HUDEP-2 (cell line): ENCODE data around the gene CBLIF.
"Not testable (repeated sequence)": the region's sequence is repeated elsewhere in the genome, so short reads cannot be mapped to it uniquely, and the experiment has no call there.

ENCODE experiments used
- DNase-seq, 76 experiments: peaks; one replicate each; lab custom pipeline; 2025; ENCODE audit not compliant: unreplicated experiment in 76 of 76; lab: John Stamatoyannopoulos, UW

The CBLIF gene

DNA sequence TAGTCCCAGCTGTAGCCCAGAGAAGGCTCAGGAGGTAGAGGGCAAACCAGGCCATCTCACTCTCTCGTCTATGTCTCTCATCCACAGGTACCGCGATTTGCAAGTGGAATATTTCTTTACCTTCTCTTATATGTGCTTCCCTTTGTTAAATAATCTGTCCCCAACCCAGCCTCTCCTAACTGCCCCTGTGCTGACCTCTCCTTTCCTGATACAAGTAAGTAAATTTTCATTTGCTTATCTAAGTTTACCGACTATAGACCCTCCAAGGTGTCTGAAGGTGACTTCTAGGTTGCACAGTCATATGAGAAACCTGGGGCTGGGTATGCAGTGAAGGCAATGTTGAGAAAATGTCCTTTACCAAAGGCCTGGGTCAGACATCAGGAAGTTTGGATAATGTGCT lies at the start of gene CBLIF:
TSS of gene CBLIF (minus strand) at position 101 of the 400 bp plus-strand sequence. CDS start at position 55, 46 bp downstream.
- no peak for DNase-seq

DNA sequence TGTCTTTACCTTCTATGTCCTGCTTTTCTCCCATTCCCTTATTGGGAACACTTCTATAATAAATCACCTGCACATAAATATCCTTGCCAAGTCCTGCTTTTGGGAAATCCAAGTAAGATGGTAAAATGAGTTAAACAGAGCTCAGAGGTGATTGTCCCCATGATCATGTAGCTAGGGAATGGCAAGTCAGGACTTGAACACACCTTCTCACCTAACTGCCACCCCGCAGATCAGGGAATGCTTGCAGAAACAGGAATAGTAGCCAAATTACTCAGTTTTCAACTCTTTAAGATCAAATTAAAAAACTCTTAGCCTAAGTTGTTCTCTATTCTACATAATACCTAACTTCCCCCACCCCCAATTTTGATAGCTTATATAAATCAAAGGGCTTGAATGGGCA lies 49.3 kb upstream of the CBLIF start:
- DNase-seq, result no peak

DNA sequence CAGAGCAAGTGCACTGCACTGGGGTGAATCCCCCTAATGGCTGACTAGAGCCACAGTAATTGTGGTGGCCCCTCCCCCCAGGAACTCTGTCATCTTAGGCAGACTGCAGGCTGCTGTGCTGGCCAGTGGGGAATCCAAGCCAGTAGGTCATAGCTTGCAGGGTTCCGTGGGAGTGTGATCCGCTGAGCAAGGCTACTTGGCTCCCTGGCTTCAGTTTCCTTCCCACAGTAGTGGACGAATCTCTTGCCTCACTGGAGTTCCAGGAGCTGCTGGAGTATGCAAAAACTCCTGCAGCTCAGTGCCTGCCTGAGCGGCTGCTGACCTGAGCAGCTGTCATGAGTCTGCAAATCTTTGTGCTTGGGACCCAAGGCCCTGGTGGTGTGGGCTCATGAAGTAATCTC lies 46.5 kb upstream of the CBLIF start:
- no peak for DNase-seq

DNA sequence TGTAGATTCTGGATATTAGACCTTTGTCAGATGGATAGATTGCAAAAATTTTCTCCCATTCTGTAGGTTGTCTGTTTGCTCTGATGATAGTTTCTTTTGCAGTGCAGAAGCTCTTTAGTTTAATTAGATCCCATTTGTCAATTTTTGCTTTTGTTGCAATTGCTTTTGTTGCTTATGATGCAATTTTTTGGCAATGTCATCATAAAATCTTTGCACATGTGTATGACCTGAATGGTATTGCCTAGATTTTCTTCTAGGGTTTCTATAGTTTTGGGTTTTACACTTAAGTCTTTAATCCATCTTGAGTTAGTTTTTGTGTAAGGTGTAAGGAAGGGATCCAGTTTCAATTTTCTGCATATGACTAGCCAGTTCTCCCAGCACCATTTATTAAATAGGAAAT lies 41.9 kb upstream of the CBLIF start:
- not testable (repeated sequence) for DNase-seq

DNA sequence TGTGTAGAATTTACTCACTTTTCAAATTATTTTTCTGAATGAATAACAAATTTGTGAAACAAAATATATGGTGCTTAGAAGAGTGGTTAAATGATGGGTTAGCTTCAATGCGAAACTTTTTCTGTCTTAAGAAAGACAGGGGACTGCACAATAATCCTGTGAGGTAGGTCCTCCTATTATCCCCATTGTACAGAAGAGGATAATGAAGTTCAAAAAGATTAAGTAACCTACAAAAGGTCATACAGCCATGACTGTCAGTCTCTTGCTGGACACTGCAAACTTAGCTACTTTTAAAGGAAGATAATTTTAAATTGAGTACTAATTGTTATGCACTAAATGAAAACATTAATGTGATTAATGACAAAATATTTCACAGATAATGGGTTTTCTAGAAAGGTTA lies 38.3 kb upstream of the CBLIF start:
- no peak for DNase-seq

DNA sequence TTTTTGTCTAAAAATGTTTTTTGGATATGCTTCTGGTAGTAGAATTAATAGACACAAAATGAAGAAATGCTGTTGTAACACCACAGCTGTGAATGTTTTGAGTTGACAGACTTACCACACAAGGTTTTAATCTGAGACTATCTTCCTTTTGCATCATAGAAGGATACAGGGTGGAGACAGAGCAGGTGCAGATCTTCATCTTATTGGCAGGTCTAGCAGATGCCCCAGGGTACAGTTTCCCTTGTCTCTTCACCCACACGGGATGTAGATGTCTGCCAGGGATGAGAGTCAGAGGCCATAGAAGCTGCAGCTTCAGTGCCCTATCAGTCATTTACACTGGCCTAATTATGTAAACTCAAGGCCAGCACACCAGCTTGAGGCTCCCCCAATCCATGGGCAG lies 34.3 kb upstream of the CBLIF start:
- no peak for DNase-seq

DNA sequence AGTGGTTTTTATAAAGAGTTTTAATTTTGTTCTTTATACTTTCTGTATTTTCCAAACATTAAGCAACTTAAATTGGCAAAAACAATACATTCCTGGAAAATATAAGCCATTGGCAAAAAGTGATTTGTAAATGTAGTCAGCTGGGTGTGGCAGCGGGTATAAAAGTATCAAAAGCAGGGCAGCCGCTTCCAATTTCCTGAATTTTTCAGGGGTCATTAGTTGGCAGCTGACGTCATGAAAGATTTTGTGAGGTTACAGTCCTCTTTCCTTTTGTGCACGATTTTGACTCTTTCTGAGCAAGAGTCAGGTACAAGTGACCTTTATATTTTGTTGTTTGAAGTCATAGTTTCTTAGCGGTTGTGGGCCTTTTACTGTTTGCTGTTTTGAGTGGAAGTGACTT lies 33.3 kb upstream of the CBLIF start, which contains the start of gene OOSP3:
TSS of gene OOSP3 (plus strand) at position 208 of the 400 bp plus-strand sequence. CDS start at position 235, 27 bp downstream.
- DNase-seq, result no peak

DNA sequence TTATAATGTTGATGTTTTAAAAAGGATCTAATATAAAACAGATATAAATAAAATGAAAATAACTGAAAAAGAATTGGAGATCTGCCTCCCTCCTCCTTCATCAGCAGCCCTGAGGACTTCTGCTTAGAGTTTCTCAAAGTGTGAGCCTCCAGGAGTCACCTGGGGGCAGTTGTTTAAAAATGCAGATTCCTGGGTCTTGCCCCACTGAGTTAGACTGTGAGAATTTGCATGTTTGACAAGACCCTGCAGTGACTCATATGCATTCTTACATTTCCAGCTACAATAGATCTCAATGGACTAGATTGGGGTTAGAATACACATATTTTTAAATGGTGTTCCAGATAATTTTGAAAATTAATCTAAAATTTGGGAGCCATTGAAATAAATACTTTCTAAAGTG lies 32.5 kb upstream of the CBLIF start:
- no peak for DNase-seq

DNA sequence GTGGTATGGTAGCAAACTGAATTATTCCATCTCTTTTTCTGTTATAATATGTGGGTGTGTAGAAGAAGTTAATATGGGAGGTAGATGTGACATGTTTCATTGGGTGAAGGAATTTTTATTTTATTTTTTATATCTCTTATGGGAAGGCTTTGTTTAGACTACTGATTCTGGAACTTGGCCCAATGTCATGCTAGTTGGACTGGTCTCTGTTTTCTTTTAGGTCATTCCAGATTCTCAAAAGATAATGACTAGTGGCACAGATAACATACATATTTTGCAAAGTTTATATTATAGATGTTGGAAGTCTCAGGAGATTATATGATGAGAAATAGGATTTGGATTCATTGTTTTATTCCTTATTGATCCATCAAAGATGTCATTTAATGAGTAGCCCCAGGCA lies 32.0 kb upstream of the CBLIF start:
- DNase-seq, result no peak

DNA sequence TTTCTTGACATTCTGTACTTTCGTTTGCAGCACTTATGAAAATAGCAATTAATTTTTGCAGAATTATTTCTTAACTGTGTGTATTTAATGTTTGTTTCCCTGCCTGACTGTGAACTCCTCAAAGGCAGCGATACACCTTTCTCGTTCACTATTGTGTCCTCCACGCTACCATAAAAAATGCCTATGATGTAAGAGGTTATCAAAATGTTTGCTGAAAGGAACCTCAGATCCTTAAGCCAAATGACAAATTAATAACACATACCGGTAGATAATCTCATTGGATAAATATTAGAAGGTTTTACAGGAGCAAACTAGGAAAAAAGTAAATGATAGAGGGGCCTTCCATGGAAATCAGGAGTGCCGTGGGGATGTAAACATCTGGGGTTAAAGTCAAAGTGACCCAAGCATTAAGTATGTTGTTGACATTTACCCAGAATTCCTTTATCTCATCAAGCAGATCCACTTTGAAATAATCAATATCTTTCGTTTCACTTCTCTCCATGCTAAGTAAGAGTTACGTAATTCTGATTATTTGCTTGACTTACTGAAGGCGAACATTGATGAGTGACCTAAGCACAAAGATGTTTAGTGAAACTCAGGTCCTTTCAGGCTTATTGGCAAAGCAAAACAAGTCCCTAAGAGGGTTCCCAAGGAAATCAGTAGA lies 30.7 kb upstream of the CBLIF start:
- no peak for DNase-seq

DNA sequence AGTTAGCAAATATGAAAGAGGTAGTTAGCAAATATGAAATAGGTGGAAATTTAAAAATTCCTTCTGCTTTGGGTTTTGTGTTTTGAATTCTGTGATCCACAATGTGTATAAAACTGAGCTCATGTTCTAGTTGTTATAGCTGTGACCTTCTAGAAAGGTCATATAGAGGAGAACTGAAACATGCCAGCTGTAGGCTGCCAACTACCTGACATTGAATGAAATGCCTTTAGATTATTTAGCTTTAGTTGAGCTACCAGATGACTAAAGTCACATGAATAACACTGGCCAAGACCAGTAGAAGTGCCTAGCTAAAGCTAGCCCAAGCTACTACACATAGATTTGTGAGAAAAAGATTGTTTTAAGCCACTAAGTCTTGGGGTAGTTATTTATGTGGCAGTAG lies 26.8 kb upstream of the CBLIF start:
- no peak for DNase-seq

DNA sequence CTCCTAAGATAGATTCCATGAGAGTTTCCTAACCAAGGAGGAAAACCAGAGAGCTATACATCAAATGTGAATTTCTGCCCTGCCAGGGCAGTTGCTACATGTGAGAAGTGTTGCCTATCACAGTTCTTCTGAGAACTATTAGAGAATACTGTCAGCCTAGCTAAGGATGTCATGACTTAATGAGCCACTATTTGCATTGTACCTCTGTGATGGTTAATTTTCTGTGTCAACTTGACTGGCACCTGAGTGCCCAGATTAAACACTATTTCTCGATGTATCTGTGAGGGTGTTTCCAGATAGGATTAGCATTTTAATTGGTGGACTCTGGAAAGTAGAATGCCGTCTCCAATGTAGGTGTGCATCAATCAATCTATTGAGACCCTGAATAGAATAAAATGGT lies 22.6 kb upstream of the CBLIF start:
- DNase-seq, result no peak

DNA sequence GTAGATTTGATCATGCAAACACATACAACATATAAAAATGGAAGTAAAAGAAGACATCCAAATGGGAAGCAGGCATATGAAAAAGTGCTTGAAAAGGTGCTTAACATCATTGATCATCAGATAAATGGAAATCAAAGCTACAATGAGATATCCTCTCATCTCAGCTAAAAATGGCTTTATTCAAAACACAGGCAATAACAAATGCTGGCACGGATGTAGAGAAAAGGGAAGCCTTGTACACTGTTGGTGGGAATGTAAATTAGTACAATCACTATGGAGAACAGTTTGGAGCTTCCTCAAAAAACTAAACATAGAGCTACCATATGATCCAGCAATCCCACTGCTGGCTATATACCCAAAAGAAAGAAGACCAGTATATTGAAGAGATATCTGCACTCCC lies 21.5 kb upstream of the CBLIF start:
- DNase-seq, result no peak

DNA sequence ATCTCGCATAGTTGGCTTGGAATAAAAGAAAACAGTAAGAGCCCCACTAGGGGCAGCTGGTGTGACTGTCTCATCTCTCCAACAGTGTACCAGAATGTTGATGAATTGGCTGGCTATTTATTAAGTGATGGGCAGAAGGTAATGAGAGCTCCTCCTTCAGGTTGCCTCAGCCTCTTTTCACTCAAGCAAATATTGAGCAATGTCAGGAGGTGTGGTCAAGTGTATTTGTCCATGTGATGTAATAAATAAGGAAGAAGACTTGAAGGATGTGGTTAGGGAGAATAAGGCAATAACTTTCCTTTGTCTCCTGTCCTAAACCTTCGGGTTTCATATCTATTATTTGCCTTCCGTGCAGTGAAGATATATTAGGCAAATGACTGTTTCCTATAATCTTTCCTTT lies 21.1 kb upstream of the CBLIF start, which contains the start of gene TCN1:
TSS of gene TCN1 (minus strand) at position 91 of the 400 bp plus-strand sequence. CDS start at position 74, 17 bp downstream.
- no peak for DNase-seq

DNA sequence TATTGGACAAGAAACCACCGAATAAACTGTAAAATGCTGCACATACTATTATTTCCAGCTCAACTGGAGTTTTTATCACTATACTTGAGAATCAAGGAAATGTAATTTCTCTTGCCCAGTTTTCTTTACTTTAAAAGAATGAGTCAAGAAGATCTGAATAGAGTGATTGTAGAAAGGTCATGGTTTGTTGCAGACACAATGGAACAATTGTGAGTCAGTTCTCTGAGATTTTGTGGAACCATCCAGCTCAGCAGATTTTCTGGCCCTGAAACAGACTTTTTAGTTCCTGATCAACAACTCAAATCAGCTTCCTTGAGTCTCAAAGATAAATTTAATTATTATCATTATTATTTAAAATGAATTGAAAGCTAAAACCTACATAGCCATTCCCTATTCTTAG lies 19.7 kb upstream of the CBLIF start:
- no peak for DNase-seq

DNA sequence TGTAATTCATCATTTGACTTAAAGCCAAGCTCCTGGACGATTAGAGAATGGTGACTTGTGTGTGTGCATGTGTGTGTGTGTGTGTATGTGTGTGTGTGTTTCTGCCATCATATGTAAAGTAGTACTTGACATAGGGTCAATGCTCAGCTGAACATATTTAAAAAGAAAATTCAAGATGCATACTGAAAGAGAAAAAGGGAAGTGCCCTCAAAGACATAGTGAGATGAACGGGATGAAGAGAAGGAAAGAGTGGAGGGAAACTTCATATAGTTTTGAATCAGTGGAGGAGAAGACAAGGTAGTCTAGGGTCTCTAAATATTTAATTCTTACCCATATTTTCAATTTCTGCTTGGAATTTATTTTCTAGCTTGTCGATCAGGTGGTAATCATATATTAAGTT lies 17.0 kb upstream of the CBLIF start:
- DNase-seq, result no peak

DNA sequence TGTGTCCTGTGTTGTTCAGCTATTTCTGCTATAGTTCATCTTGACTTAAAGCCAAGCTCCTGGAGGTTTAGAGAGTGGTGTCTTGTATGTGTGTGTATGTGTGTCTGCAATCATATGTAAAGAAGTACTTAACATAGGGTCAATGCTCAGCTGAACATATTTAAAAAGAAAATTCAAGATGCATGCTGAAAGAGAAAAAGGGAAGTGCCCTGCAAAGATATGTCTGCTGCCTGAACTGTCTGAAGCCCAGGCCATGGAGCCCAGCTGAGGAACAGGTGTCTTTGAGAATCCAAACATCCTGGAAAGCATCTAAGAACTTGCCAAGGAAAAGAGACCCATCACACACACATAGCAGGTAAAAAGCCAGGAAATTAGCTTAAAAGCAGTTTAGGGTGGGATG lies 14.4 kb upstream of the CBLIF start:
- no peak for DNase-seq

DNA sequence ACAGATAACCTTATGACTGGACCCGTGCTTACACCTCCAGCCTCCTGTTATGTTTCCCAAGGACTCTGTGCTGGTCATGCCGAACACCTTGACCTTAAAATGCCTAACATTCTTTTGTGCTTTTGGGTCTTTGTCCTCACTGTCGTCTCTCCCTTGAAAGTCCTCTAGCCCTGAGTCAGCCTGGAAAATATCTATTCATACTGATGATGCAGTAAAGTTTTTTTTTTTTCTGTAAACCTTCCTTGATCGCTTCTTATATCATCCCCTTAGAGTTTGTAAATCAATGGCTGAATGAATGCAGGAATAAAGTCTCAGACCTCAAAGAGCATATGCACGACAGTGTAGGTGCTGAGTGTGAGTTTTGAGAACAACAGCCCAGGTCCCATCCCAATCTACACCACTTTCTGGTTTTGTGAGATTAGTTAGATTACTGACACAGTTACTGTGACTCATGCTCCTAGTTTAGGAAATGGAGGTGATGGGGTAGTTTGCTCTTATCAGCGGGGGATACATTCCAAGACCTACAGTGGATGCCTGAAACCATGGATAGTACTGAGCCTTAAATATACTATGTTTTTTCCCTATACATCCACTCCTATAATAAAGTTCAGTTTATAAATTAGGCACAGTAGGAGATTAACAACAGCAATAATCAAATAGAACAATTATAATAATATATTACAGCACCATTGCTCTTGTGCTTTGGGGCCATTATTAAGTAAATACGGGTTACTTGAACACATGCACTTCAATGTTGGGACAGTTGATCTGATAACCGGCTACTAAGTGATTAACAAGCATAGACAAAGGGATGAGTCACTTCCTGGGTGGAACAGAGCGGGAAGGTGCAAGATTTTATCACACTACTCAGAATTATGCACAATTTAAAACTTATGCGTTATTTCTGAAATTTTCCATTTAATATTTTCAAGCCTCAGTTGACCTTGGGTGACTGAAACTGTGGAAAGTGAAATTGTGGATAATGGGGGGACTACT lies 12.4 kb upstream of the CBLIF start:
- peak in 54 of 76 experiments; percentile 4 to 89 (median 66) for DNase-seq

DNA sequence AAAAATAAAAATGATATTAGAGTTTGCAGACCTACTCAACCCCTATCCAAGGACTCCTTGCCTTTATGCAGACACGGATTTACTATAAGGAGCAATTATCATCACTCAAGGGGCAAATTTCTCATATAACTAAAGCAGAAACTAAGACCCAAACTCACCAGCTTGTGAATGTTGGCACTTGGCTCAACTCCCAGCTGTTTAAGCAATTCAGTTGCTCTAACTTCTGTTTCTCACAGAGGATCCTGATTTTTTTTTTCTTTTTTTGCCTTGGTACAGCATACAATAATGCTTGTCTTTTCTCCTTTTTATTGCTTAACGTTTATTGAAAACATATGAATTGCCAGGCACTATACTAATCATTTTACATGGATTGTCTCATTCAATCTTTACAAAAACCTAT lies 9.6 kb upstream of the CBLIF start:
- no peak for DNase-seq

DNA sequence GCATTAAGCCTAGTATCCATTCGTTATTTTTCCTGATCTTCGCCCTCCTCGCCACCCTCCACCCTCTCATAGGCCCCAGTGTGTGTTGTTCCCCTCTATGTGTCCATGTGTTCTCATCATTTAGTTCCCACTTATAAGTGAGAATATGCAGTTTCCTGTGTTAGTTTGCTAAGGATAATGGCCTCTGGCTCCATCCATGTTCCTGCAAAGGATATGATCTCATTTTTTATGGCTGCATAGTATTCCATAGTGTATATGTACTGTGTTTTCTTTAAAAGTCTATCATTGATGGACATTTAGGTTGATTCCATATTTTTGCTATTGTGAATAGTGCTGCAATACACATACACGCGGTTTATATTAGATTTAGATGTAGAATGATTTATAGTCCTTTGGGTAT lies 6.1 kb upstream of the CBLIF start:
- not testable (repeated sequence) for DNase-seq

DNA sequence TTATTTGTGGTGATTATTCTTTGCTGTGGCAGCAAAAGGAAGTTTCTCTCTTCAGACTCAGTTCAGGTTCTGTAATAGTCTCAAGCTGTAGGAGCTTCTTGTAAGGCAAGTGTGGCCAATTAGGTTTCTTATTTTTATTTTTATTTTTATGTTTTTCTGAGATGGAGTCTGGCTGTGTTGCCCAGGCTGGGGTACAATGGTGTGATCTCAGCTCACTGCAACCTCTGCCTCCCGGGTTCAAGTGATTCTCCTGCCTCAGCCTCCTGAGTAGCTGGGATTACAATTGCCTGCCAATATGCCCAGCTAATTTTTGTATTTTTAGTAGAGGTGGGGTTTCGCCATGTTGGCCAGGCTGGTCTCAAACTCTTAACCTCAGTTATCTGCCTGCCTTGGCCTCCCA lies 4.3 kb upstream of the CBLIF start:
- DNase-seq, result not testable (repeated sequence)

DNA sequence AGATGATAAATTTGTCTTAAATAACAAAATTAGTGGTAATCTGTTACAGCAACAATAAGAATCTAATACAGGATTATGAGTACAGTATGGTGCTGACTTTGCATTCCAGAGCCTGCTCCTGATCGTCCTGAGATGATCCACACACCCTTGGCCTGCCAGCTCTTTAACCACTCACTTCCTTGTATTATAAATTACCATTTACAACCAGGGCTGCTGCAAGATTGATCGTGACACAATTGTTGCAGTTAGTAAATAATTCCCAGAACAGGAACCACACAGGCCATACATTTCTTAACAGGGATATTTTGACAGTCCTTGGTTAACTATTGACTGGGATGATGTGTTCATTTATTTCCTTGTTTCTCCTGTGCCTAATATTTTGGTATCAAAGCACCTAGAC lies 3.8 kb upstream of the CBLIF start:
- DNase-seq, result no peak
